Measurements from ENCODE around the gene HUNK. TPM values are rescaled to one million over a fixed set of nuclear protein-coding genes. Genes with fewer than 3 reads are reported as not detected.

The HUNK gene
- total RNA-seq, 2 donors from 2014 or later, result 0.27 to 0.42 TPM

GRCh38 chr21:32008714-32009113 is 135.9 kb downstream of the HUNK start:
- TF ChIP-seq CTCF (IDR thresholded peaks at IDR 0.05), result no peak

DNA sequence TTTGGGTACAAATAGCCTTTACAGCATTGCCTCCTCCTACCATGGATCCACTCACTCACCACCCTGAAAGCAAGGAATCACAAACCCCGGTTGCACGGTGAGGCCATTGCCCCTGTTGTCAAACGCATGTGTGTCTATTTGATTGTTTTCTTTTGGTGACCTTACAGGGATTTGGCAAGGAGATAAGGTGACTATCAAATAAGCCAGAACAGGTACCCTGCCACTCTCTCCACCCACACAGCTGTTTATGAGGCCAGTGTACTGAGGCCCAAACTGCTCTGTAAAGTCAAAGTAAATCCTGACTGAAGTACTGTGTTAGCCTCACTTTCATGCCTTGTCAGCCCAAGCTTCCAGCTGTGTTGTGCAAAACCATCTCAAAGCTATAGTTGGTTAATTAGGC is 136.4 kb downstream of the HUNK start:
- Histone ChIP-seq H3K27ac (no peak overlapping the region), H3K27me3 (replicated peaks; ENCODE audit: insufficient read depth) (no peaks in the 10 kb centered on the region), H3K36me3 (no peaks in the 10 kb centered on the region), H3K4me3 (no peak overlapping the region), H3K4me1 (ENCODE audit: control insufficient read depth in 1 of 2, low read depth in 2 of 2) (no peaks in the 10 kb centered on the region), H3K9me3 (peaks cover 3% of the 10 kb centered on the region)
- ATAC-seq (ENCODE audit: insufficient number of reproducible peaks, low FRiP score, low read depth) (no peak), DNase-seq (ENCODE audit: low spot score) (no peak)
- no peak for TF ChIP-seq CTCF (IDR thresholded peaks at IDR 0.05)

More at GRCh38 chr21:32008714-32009113, 135.9 kb downstream of the HUNK start:
- H3K4me1 ChIP-seq (ENCODE audit: control insufficient read depth in 1 of 2, low read depth in 2 of 2), result no peaks in the 10 kb centered on the region
- H3K27me3 ChIP-seq (replicated peaks; ENCODE audit: insufficient read depth), result no peaks in the 10 kb centered on the region
- ATAC-seq (ENCODE audit: insufficient number of reproducible peaks, low FRiP score, low read depth) (no peak), DNase-seq (ENCODE audit: low spot score) (no peak)
- no peaks in the 10 kb centered on the region for H3K36me3 ChIP-seq
- H3K4me3 ChIP-seq, result no peak overlapping the region
- no peak overlapping the region for H3K27ac ChIP-seq
- peaks cover 5% of the 10 kb centered on the region for H3K9me3 ChIP-seq

GRCh38 chr21:32015461-32016139 is 142.8 kb downstream of the HUNK start:
- Histone ChIP-seq H3K27ac (no peak overlapping the region), H3K36me3 (no peaks in the 10 kb centered on the region), H3K4me1 (ENCODE audit: control insufficient read depth in 1 of 2, low read depth in 2 of 2) (peaks cover 0 to 5% of the 10 kb centered on the region in 2 donors), H3K27me3 (replicated peaks; ENCODE audit: insufficient read depth) (no peaks in the 10 kb centered on the region), H3K9me3 (no peaks in the 10 kb centered on the region), H3K4me3 (no peak overlapping the region)
- ATAC-seq (ENCODE audit: insufficient number of reproducible peaks, low FRiP score, low read depth), result no peak
- no peak for TF ChIP-seq CTCF (IDR thresholded peaks at IDR 0.05)
- no peak for DNase-seq (ENCODE audit: low spot score)

DNA sequence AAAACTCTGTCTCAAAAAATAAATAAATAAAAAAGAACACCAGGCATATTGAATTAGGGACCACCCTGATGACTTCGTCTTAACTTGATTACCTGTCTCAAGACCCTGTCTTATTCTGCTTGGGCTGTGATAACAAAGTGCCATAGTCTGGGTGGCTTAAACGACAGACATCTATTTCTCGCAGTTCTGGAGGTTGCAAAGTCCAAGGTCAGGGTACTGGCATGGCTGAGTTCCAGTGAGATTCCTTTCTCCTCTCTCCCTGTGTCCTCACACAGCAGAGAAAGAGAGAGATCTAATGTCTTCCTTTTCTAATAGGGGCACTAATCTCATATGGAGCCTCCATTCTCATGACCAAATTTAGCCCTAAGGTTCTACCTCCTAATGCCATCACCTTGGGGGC is 145.6 kb downstream of the HUNK start:
- H3K27me3 ChIP-seq (replicated peaks; ENCODE audit: insufficient read depth), result no peaks in the 10 kb centered on the region
- H3K9me3 ChIP-seq, result no peaks in the 10 kb centered on the region
- no peak for TF ChIP-seq CTCF (IDR thresholded peaks at IDR 0.05)
- H3K27ac ChIP-seq, result no peak overlapping the region
- no peak for DNase-seq (ENCODE audit: low spot score)
- no peaks in the 10 kb centered on the region for H3K36me3 ChIP-seq
- no peak for ATAC-seq (ENCODE audit: insufficient number of reproducible peaks, low FRiP score, low read depth)
- no peak overlapping the region for H3K4me3 ChIP-seq
- peaks cover 0 to 20% of the 10 kb centered on the region in 2 donors for H3K4me1 ChIP-seq (ENCODE audit: control insufficient read depth in 1 of 2, low read depth in 2 of 2)

DNA sequence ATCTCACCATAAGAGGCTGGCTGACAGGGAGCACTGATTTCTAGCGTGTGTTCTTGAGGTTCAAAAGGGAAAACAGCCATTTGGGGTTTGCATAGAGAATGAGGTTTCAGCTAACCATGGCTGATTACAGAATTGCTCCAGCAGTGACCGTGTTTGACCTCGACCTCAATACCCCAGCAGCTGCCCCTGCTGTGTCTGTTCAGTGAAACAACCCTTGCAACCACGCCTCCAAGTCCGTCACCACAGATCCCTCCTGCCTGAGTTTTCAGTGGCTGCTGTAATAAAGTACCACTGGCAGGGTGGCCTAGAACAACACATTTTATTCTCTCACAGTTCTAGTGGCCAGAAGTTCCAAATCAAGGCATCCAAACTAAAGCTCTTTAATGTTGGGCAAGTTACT is 147.7 kb downstream of the HUNK start:
- H3K4me3 ChIP-seq, result no peak overlapping the region
- ATAC-seq (ENCODE audit: insufficient number of reproducible peaks, low FRiP score, low read depth), result no peak

More for the DNA sequence above, 147.7 kb downstream of the HUNK start:
- H3K27ac ChIP-seq, result no peak overlapping the region
- H3K27me3 ChIP-seq (replicated peaks; ENCODE audit: insufficient read depth), result no peaks in the 10 kb centered on the region
- no peak for TF ChIP-seq CTCF (IDR thresholded peaks at IDR 0.05)
- H3K36me3 ChIP-seq, result no peaks in the 10 kb centered on the region
- H3K4me1 ChIP-seq (ENCODE audit: control insufficient read depth in 1 of 2, low read depth in 2 of 2), result peaks cover 0 to 19% of the 10 kb centered on the region in 2 donors
- H3K9me3 ChIP-seq, result no peaks in the 10 kb centered on the region
- DNase-seq (ENCODE audit: low spot score), result no peak
